GM12878 (cell line): Measurements from ENCODE around the gene TBXA2R. TPM values are rescaled to one million over a fixed set of nuclear protein-coding genes. Genes with fewer than 3 reads are reported as not detected.

Experiments
- ATAC-seq: fragments of 200-7000 bp; cut with Tn5 transposase; 3 replicates; pipeline ENCODE4 v1.9.1; 2020; ENCODE audit warnings: mild to moderate bottlenecking, moderate library complexity
- BruUV-seq: library from RNA; stranded (reverse); fragments of 400-500 nt; replicated peaks from 2 replicates; lab custom pipeline; 2021; lab: Mats Ljungman, UMichigan
- CTCF ChIA-PET: fragments of 300-600 bp; sonication (Branson Sonifier 250); formaldehyde crosslinking; extraction: SDS; loops from one replicate; lab custom pipeline; 2021; ENCODE audit warnings: inconsistent platforms; lab: Yijun Ruan, JAX
- POLR2A ChIA-PET: fragments of 350-600 bp; formaldehyde crosslinking; extraction: SDS; loops from one replicate; lab custom pipeline; 2021; ENCODE audit warnings: inconsistent platforms; lab: Charles Lee
- RAD21 ChIA-PET: fragments of 300-600 bp; sonication (Branson Sonifier 250); formaldehyde crosslinking; loops from one replicate; lab custom pipeline; 2023; ENCODE audit warnings: antibody characterized with exemption; ENCODE audit not compliant: unreplicated experiment; lab: Charles Lee
- SMC1A ChIA-PET: fragments of 300-600 bp; sonication (Branson Sonifier 250); formaldehyde crosslinking; loops from one replicate; lab custom pipeline; 2023; ENCODE audit not compliant: unreplicated experiment, uncharacterized antibody; lab: Charles Lee
- DNase-seq: peaks from one replicate; pipeline ENCODE4 v3.0.0-alpha.2; 2011; ENCODE audit warnings: low read depth, low spot score
- FAIRE-seq: peaks from 3 replicates; lab custom pipeline; 2011; peaks lifted over from hg19 to GRCh38; lab: Jason Lieb, UNC
- H2AFZ ChIP-seq: 2 replicates; pipeline ENCODE4 v1.6.0; 2011; ENCODE audit warnings: low read depth, low read length, control low read depth; ENCODE audit not compliant: control insufficient read depth
- H3K27ac ChIP-seq: 2 replicates; pipeline ENCODE4 v1.5.1; 2011; ENCODE audit warnings: control low read depth; ENCODE audit not compliant: control insufficient read depth, insufficient read depth
- H3K27me3 ChIP-seq, 2 experiments: replicated peaks in 1 of 2; 2 replicates each; pipeline versions ENCODE4 v1.6.0 to v1.6.1; 2011; ENCODE audit warnings: low read length in 1 of 2; ENCODE audit not compliant: control insufficient read depth in 2 of 2, insufficient read depth in 2 of 2
- H3K36me3 ChIP-seq, 2 experiments: 2 replicates each; pipeline ENCODE4 v1.5.1; 2011; ENCODE audit warnings: low read length in 1 of 2; ENCODE audit not compliant: control insufficient read depth in 2 of 2, insufficient read depth in 2 of 2
- H3K4me1 ChIP-seq: 2 replicates; pipeline ENCODE4 v1.6.1; 2011; ENCODE audit warnings: mild to moderate bottlenecking, low read length, moderate library complexity, mixed read lengths; ENCODE audit not compliant: control insufficient read depth, insufficient read depth
- H3K4me2 ChIP-seq: 2 replicates; pipeline ENCODE4 v1.6.0; 2011; ENCODE audit warnings: control low read depth; ENCODE audit not compliant: control insufficient read depth, insufficient read depth
- H3K4me3 ChIP-seq: fragments of 200-600 bp; sonication (generic); 2 replicates; pipeline ENCODE4 v1.5.1; 2016
- H3K79me2 ChIP-seq: 2 replicates; pipeline ENCODE4 v1.6.0; 2011; ENCODE audit warnings: low read length; ENCODE audit not compliant: control insufficient read depth, insufficient read depth
- H3K9ac ChIP-seq: 2 replicates; pipeline ENCODE4 v1.8.0; 2011; ENCODE audit warnings: low read length, control low read depth, mixed read lengths; ENCODE audit not compliant: control insufficient read depth, insufficient read depth
- H3K9me3 ChIP-seq: replicated peaks from 3 replicates; pipeline ENCODE4 v1.5.1; 2011; ENCODE audit warnings: mild to moderate bottlenecking, low read length; ENCODE audit not compliant: control insufficient read depth, insufficient read depth
- H4K20me1 ChIP-seq: 2 replicates; pipeline ENCODE4 v1.6.0; 2011; ENCODE audit not compliant: control insufficient read depth, insufficient read depth
- JUNB ChIP-seq: IDR thresholded peaks from 2 replicates; pipeline ENCODE4 v1.6.1; 2016; ENCODE audit warnings: antibody characterized with exemption, mild to moderate bottlenecking
- RBBP5 ChIP-seq: fragments of 200-600 bp; sonication (generic); conservative IDR thresholded peaks from 2 replicates; pipeline ENCODE4 v1.6.1; 2016
- ZBTB4 ChIP-seq: fragments of 450-650 bp; formaldehyde crosslinking; IDR thresholded peaks from 2 replicates; pipeline ENCODE4 v1.4.0; 2022; ENCODE audit warnings: mild to moderate bottlenecking, moderate library complexity
- WGBS: methylation state at CpG from one replicate; pipeline ENCODE4 v1.1.6; 2016; ENCODE audit warnings: low lambda C conversion rate; ENCODE audit not compliant: insufficient replicate concordance, insufficient coverage; ENCODE audit errors: missing lambda C conversion rate; 5-methylcytosine and 5-hydroxymethylcytosine counted together
- in situ Hi-C: fragments of 300-500 bp; cut with MboI; formaldehyde crosslinking; loops from 9 replicates; pipeline ENCODE4 v1.14.3; 2018; ENCODE audit warnings: mixed read lengths
- intact Hi-C: fragments of 100-400 bp; cut with micrococcal nuclease; formaldehyde crosslinking; loops from one replicate; pipeline ENCODE4 v1.14.2; 2022; ENCODE audit not compliant: unreplicated experiment
- polyA plus RNA-seq, 11 experiments: library from polyadenylated mRNA; depleted of rRNA in 4 of 11; unstranded in 6 of 11; stranded (reverse) in 5 of 11; fragments of >200 nt; fragmentation: Nextera tagmentation in 4 of 11; fragmentation: Illumina TruSeq in 1 of 11; extraction: Ambion mirVana in 4 of 11; extraction: Trizol in 1 of 11; gene quantifications; 1 replicate in 1 of 11; 2 replicates in 10 of 11; pipeline versions ENCODE4 v1.2.1 to v1.2.3, GENCODE V29; 2011 to 2016; ENCODE audit warnings: inconsistent platforms in 2 of 11, missing spikeins in 2 of 11, low read depth in 1 of 11
- total RNA-seq, 4 experiments: library from RNA; depleted of rRNA in 3 of 4; stranded (reverse); fragments of >200 nt in 3 of 4; fragmentation: Illumina TruSeq in 1 of 4; extraction: Trizol in 1 of 4; gene quantifications; 2 replicates each; pipeline versions ENCODE4 v1.2.1 to v1.2.3, GENCODE V29; 2013 to 2021

Gene TBXA2R
- total and polyA plus RNA-seq, 10 of the 15 experiments (the other 5 are each of a cell fraction or from before 2014, with no cell fraction given) = 0.03 TPM; not detected in 8

- 98% methylated on average over 17 of the region's 17 CpGs for WGBS
- no peak for ATAC-seq
- no peak overlapping the region for H3K9ac ChIP-seq
- SMC1A ChIA-PET = no interaction called here
- RAD21 ChIA-PET = no interaction called here
- H3K4me1 ChIP-seq = no peaks in the 10 kb centered on the region
- BruUV-seq = no TSS peak
- no peak overlapping the region for H3K4me3 ChIP-seq
- H2AFZ ChIP-seq = no peak overlapping the region
- no peaks in the 10 kb centered on the region; a peak in 1 of 4 replicates for H3K36me3 ChIP-seq
- H3K79me2 ChIP-seq = no peaks in the 10 kb centered on the region
- in situ Hi-C loops (no loop called here), intact Hi-C loops (no loop called here)
- TF ChIP-seq ZBTB4 (CRISPR knock-in tag) = no peak
- TF ChIP-seq RBBP5 = no peak
- no peak for TF ChIP-seq JUNB
- H3K4me2 ChIP-seq = no peak overlapping the region
- H3K27me3 ChIP-seq = no peaks in the 10 kb centered on the region
- CTCF ChIA-PET = no interaction called here
- no peaks in the 10 kb centered on the region for H3K9me3 ChIP-seq
- H4K20me1 ChIP-seq = no peaks in the 10 kb centered on the region
- POLR2A ChIA-PET = no interaction called here
- no peak overlapping the region for H3K27ac ChIP-seq
- no peak for DNase-seq
- no peak for FAIRE-seq
Observed at GRCh38 chr19:3642296-3642695, 35.6 kb upstream of the TBXA2R start.
